ENCODE data around the gene P4HA1.

GRCh38 chr10:73116017-73116416 lies 19.4 kb upstream of the P4HA1 start:
- TF ChIP-seq POLR2AphosphoS5 (IDR thresholded peaks at IDR 0.05; ENCODE audit: control insufficient read depth, insufficient read depth, low read depth, low read length) = no peak
- no peak for TF ChIP-seq MTA3 (IDR thresholded peaks at IDR 0.05; ENCODE audit: borderline replicate concordance)
